Occipital lobe (tissue), 2 donors: Measurements from ENCODE around the gene ESRP2. TPM values are rescaled to one million over a fixed set of nuclear protein-coding genes. Genes with fewer than 3 reads are reported as not detected.

ENCODE experiments used
- DNase-seq: peaks from one replicate; lab custom pipeline; 2025; lab: John Stamatoyannopoulos, UW
- total RNA-seq: library from RNA; depleted of rRNA; stranded (reverse); fragments of >200 nt; gene quantifications from one replicate; pipeline ENCODE4 v1.2.3, GENCODE V29; 2014

The ESRP2 gene
- total RNA-seq, 1 donor from 2014 or later, result not detected

DNA sequence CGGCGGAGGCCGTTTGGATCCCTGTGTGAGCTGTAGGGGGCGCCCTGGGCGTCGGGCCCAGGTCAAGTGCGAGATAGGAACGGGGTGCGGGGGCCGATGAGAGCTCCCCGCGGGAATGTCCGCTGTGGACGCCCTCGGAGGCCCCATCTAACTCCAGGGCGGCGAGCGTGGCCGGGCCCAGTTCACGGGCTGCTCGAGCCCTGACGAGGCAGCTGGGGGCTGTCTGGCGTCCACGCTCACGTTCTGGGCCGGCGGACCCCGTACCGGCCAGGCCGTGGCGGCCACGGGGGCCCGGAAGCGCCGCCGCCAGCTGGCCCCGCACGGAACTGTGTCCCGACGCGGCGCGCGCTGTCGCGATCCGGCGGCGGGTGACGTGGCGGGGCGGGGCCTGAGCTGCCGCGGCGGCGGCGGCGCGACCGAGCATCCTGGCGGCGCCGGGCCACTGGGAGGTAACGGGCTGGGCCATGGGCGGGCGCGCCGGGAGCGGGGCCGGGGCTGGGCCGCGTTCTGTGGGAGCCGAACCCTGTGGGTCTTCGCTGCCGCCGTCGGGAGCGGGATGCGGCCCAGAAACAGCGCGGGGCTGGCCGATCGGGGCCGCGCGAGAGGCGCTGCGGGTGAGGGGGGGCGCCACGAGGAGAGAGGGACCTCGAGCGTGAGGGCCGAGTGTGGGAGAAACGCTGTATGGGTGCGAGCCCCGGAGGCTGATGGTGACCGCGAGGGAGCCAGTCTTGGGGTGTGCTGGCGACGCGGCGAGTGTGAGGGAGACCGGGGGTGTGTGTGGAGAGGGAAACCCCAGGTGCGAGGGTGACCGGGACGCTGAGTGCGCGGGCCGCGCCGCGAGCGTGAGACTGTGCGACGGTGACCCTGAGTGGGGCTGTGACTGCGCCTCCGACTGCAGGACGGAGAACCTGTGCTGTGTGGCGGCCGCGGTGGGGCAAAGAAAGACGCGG lies 28.5 kb upstream of the ESRP2 start, which contains the start of gene SLC7A6:
TSS of gene SLC7A6 (plus strand) at position 399 of the 950 bp plus-strand sequence. CDS start 10,201 bp downstream, outside the sequence.
- DNase-seq, result peak; percentile 35

GRCh38 chr16:68263559-68264127 lies 27.7 kb upstream of the ESRP2 start:
- no peak for DNase-seq

DNA sequence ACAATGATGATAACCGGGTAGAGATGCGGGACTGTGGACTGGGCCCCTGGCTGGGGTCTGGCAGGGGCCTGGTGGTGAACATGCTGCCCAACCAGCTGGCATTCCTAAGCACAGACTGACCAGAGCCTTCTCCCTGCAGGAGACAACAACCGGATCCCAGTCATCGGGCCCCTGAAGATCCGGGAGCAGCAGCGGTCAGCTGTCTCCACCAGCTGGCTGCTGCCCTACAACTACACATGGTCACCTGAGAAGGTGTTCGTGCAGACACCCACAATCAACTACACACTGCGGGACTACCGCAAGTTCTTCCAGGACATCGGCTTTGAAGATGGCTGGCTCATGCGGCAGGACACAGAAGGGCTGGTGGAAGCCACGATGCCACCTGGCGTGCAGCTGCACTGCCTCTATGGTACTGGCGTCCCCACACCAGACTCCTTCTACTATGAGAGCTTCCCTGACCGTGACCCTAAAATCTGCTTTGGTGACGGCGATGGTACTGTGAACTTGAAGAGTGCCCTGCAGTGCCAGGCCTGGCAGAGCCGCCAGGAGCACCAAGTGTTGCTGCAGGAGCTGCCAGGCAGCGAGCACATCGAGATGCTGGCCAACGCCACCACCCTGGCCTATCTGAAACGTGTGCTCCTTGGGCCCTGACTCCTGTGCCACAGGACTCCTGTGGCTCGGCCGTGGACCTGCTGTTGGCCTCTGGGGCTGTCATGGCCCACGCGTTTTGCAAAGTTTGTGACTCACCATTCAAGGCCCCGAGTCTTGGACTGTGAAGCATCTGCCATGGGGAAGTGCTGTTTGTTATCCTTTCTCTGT lies 23.3 kb upstream of the ESRP2 start:
- no peak for DNase-seq

DNA sequence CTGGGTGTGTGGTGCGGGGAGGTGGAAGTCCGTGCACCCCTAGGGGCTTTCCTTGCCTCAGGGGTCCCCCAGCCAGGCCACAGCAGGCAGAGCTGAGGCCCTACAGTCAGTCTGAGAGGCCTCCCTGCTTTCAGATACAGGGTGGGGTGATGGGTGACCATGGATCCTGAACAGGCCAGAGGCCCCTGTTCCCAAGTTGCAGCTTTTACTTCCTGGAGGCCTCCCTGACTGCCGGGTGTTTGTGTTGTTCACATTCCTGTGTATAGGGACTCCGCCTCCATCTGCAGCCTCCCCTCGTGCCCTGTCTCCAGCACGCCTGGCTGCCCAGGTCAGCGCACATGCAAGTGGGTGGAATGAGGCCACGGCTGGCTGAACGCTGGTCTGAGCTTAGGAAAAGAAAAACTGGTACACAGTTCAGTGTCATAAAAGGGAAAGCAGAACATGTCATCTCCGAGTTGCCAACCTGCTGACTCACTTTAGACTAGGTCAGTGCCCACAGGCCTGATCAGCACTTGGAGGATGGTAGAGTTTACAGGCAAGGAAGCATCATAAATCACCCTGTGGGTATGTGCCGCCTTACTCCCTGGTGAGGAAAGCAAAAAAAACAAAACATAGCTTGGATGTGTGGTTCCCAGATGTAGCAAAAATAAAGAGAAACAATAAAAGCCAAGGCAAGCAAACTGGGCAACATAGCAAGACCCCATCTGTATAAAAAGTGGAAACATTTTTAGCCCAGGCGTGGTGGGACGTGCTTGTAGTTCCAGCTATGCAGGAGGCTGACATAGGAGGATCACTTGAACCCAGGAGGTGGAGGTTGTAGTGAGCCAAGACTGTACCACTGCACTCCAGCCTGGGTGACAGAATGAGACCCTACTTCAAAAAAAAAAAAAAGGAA lies 22.2 kb upstream of the ESRP2 start:
- DNase-seq, result no peak

DNA sequence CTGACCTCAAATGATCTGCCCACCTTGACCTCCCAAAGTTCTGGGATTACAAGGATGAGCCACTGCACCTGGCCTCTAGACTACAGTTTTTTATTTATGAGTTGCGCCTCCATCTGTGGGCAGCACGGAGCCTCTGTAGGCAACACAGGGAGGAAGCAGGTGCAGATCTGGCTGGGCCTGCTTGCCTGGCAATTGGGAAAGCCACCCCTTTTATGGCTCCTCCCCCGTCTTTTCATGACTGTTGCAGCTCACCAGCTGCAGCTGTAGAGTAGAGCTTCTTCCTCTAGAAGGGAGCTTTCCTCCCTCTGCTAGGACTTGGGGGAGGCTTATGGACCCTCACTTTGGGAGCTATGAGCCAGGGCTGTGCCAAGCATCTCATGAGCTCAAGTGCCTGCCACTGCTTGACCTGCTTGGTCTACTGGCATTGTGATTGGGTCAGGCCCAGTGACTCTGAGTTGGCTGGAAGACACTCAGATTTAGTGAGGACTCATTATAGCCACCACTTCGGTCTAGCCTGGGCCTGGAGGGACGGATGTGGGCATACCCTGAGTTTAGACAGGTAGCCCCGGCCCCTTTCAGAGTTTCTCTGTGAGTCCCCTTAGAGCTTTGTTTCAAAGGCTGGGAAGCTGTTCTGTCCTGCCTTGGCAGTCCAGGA lies 21.5 kb upstream of the ESRP2 start:
- DNase-seq, result peak; percentile 26

- DNase-seq, result no peak
Observed at GRCh38 chr16:68255712-68256111, 19.8 kb upstream of the ESRP2 start.

DNA sequence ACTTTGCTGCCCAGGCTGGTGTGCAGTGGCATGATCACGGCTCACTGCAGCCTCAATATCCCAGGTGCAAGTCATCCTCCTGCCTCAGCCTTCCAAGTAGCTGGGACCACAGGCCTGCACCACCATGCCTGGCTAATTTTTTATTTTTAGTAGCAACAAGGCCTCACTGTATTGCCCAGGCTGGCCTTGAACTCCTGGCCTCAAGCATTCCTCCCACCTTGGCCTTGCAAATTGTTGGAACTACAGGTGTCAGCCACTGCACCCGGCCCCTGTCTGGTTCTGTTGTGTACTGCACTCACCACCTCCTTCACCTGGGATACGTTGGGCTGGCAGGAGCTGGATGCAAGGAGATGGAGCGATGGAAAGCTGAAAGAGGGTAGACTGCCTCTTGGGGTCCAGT lies 17.8 kb upstream of the ESRP2 start:
- no peak for DNase-seq

DNA sequence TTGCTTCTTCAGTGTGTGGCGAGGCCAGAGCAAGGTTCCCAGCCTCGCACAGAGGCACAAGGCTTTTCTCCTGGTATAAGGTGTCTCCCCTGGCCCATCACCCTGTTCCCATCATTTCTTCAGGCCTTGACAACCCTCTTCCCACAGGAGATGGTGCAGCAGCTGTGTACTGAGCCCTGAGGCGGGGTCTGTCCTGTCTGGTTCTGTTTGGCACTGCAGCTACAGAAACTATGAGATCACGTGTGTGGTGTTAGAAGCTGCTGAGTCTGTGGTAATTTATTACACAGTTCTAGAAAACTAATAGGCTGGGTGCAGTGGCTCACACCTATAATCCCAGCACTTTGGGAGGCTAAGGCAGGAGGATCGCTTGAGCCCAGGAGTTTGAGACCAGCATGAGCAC lies 16.5 kb upstream of the ESRP2 start:
- no peak for DNase-seq

GRCh38 chr16:68251832-68252231 lies 15.9 kb upstream of the ESRP2 start:
- no peak for DNase-seq

- DNase-seq, result no peak
Observed at GRCh38 chr16:68250951-68251350, 15.0 kb upstream of the ESRP2 start.

GRCh38 chr16:68249371-68249770 lies 13.4 kb upstream of the ESRP2 start:
- no peak for DNase-seq

DNA sequence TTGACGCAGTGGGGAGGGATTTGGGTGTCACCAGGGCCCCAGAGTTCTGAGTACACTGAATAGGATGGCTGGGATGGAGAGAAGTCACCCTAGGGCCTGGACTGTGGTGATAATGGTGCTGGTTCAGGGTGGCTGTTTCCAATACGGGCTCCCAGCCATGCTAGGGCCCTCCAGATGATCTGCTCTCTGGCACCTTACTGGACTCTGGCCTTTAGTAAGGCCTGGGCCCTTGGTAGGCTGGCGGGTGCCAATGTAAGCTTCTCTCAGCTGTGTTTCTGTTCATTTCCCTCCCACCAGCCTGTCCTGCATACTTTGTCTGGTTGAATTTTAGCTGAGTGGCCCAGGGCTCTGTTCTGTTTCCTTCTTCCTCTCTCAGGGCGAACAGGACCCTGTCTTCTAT lies 12.0 kb upstream of the ESRP2 start:
- DNase-seq, result no peak

GRCh38 chr16:68247400-68247799 lies 11.5 kb upstream of the ESRP2 start:
- no peak for DNase-seq

- no peak for DNase-seq
Observed at GRCh38 chr16:68246666-68247065, 10.7 kb upstream of the ESRP2 start.

DNA sequence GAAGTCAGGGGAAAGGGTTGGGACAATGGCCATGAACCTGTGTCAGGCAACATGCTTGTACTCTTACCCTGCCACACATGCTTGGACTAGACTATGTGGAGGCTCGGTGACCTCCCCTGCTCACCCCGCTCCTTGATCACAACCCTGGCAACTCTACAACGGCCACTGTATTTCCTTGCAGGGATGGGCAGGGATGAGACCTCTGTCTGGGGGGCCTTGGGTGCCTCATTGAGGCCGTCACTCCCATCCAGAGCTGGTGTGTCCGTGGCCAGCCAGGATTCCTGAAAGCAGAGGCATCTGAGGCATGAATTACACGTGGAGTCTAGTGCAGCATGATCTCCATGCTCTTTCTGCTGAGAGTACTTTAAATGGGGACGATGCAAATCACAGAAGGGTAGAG lies 10.2 kb upstream of the ESRP2 start:
- DNase-seq, result no peak

- peak; percentile 95 for DNase-seq
Observed at GRCh38 chr16:68244903-68245853, 9.3 kb upstream of the ESRP2 start, which contains the start of gene PLA2G15. TSS of gene PLA2G15 (plus strand) at chr16:68245373. CDS start at chr16:68245427, 54 bp downstream.

DNA sequence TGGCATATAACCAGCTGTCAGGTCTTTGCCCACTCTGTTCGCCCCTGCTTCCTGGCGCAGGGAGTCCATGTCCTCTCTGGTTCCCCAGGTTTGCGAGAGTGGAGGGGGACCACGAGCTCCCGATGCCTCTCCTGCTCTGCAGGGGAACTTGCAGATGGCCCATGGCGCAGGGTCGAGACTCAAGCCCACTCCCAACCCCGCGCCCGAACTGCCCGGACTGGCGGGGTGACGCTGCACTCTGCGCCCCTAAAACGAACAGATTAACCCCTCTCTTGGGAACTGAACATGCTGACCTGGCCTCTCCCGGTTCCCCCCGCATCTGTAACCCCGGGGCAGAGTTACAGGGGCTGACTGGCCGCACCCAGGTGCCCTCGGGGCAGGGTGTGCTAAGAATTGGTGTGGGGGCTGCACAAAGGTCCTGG lies 8.6 kb upstream of the ESRP2 start:
- no peak for DNase-seq

DNA sequence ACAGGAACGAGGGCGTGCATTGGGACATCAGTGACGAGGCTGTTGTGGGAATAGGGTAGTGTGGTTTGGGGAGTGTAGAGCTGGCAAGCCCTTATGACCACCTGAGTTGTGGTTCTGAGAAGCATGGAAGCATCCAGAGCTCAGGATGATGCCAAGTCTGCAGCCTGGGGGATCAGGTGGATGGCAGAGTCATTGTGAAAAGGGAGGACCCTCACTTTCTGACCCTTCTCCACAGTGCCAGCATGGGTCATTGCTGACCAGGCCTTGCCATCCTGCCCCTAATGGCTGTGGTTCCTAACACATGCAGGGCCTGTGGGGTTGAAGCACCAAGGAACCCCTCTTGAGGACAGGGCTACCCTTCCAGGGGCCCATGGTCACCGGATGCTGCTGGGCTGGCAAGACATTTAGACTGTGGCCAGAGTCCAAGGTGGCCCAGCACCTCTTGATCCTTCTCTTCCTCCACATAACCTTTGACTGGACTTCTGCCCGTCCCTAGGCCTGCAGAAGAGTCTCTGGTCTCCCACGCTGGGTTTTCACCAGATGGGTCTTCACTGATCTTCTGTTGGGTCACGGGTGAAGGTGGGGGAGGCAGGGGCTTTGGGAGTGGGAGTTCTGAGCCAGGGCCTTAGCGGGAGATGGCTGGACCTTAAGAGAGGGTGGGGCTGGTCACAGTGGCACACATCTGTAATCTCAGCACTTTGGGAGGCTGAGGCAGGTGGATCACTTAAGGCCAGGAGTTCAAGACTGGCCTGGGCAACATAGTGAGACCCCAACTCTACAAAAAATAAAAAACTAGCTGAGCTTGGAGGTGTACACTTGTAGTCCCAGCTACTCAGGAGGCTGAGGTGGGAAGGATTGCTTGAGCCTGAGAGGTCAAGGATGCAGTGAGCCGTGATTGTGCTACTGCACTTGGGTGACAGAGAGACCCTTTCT lies 7.3 kb upstream of the ESRP2 start:
- DNase-seq, result no peak
